NCI-H69 (cell line): ENCODE measurements around the gene SRPK1.
"Not testable (repeated sequence)": the region's sequence is repeated elsewhere in the genome, so short reads cannot be mapped to it uniquely, and the experiment has no call there.

Experiments used
- DNase-seq: peaks from one replicate; lab custom pipeline; 2025; lab: John Stamatoyannopoulos, UW

SRPK1 gene

DNA sequence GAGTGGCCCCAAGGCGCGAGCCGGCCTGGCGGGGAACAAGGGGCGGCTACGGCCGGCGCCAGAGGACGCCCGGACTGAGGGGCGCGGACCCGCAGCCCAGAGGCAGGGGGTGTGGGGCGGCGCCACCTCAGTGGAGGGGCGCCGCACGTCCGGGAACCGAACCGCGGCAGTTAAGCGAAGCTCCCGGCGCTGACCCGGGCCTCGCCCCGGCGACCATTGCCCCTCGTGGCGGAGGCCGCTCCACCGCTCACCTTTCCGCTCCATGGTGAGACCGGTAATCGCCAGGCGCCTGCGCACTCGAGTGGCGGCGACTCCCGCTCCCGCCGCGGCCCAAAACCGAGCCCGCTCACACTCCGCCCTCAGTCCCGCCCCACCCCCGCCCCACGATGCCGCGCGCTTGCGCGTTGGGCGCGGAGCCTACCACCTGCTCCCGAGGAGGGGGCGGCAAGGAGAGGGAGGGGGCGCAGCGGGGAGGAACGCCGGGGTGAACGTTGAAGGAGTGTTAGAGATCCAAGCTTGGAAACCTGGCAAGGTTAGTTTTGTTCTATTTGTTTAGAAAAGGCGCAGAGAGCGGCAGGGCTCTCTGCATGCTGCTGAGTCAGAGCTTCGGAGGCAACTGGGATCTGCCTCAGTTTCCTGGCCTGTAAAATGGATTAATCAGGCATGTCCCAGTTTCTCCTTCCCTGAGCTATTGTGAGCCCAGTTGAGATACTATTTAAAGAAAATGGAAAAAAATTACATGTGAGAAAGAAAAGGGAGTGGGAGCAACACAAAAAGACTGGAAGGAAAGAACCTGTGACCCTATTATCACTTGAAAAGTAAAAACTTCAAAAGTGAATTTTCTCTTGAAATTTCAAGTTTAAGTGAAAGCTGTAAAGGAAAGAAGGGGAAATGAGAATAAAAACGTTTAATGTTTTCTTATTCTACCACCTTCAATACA lies at the start of gene SRPK1:
Gene SRPK1, minus strand, starts transcription at position 306 of the 940 bp plus-strand sequence. Its CDS starts 42 bp downstream, at position 264.
- peak; percentile 98 for DNase-seq

DNA sequence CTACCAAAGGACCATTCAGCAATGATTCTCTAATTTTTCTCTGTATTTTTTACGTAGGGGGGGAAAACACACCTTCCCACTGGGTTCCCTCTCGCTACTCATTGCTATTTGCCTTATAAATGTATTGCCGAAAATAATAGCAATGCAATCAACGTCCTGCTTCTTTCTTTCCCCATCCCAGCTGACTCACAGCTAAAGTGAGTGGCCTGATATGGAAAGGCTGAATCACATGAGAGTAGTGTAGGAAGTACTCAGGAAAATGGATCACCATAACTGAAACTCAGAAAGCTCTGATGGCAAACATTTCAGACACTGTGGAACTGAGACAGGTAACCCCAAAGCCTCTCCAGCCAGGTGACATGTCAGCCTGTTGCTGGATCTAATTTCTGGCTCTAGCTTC lies 49.3 kb upstream of the SRPK1 start:
- DNase-seq: no peak

DNA sequence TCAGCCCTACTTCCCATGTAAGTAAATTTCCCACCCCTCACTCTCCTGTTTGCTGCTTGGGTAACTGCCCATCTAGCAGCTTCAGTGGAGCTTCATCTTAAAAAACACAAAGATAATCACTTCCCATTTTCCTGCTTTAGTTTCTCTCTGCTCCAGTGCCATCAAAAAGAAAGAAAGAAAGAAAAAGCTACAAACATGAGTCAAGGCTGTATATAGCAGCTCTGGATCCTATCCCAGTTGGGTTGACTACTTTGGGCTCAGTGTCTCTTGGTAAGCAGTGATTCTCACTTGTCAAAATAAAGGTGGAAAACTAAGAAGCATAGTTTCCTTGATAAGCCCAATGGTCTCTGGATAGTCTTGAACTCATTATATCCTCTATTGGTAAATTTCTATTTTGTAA lies 48.7 kb upstream of the SRPK1 start:
- no peak for DNase-seq

DNA sequence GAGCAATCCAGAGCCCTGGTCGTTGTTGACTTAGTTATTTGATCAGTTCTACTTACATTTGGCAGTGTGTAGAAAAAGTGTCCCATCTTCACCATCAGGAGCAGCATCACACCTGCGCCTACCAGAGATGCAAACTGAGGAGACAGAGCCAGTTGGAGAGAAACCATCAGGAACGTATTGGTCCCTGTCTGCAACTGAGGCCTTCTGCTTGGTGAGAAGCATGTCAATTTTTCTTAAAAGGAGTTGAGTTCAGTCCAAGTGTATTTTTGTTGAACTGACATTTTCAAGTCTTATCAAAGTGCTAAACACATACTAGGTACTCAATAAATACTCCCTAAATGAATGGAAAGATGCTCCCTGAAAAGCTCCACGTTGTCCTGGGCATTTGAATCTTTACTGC lies 47.9 kb upstream of the SRPK1 start:
- no peak for DNase-seq

DNA sequence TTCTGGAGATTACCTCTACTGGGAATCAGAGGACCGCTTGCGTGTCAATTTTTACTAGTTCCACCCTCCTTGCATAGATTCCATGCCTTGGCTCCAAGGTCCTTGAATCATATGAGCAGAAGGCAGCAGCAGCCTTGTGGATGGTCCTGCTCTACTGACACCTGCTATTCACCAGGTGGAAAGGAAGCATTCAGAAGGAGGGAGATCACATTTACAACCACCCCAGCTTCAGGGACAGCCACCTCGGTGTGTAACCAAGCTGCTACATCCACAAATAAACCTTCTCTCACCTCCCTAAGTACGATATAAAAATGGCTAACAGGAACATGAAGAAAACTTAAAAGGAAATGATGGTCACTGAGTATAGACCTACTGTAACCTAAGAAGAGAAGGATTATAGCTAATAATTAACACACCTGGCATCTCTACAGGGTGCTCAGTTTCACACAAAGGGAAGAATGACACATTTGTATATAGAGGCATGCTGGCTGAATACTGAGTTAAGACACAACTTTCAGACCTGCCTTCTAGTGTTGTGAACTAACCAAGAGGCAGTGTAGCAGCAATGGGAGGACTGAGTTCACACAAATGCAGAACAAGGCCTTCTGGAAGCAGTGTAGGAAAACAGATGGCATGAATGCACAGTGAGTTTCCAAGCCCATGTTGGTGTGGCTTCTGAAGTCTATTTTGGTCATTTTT lies 46.3 kb upstream of the SRPK1 start:
- DNase-seq: peak; percentile 96

DNA sequence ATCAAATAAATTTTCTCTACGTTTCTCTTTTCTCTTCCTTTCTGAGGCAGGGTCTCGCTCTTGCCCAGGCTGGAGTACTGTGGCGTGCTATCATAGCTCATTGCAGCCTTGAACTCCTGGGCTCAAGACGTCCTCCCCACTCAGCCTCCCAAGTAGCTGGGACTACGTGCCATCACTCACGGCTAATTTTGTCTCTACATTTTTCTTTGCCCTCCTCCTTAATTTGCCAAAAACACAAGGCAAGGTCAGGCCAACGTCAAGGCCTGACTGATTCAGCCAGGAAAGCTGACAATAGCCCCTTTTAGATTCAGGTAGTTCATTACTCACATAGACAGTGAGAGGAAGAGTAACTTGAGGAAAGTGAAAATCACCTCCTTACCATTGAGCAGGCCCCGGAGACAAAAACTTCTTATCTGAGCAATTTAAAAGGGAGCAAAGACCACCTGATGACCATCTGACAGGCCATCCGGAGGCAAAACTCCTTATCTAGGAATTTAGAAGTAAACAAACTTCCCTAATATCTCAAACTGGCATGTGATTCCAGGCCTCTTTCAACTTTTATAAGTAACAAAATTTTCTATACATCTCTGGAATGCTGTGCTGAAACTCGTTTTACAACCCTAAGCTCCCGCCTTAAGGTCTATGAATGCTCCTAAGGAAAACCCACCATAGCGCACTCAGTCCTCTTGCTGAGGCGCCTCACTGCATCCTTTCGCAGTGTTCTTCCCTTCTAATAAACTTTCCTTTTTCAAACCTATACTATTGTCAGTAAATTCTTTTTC lies 42.1 kb upstream of the SRPK1 start:
- DNase-seq: no peak

DNA sequence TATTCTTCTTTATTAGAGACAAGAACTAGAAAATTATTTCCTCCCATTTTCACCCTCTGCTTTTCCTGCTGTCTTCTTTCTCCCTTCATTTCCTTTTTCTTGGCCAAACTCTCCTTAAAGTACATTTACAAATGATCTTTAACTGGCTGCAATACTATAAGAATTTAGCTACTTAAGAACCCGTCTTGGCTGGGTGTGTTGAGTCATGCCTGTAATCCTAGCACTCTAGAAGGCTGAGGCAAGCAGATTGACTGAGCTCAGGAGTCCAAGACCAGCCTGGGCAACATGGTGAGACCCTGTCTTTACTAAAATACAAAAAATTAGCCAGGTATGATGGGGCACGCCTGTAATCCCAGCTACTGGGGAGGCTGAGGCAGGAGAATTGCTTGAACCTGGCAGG lies 39.3 kb upstream of the SRPK1 start:
- no peak for DNase-seq

DNA sequence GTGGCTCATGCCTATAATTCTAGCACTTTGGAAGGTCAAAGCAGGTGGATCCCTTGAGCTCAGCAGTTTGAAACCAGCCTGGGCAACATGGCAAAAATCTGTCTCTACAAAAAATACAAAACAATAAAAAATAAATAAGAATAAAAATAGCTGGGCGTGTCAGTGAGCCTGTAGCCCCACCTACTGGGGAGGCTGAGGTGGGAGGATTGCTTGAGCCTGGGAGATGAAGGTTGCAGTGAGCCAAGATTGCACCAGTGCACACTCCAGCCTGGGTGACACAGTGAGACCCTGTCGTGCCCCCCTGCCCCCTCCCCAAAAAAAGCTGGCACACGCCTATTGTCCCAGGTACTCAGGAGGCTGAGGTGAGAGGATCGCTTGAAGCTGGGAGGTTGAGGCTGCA lies 35.1 kb upstream of the SRPK1 start:
- no peak for DNase-seq

DNA sequence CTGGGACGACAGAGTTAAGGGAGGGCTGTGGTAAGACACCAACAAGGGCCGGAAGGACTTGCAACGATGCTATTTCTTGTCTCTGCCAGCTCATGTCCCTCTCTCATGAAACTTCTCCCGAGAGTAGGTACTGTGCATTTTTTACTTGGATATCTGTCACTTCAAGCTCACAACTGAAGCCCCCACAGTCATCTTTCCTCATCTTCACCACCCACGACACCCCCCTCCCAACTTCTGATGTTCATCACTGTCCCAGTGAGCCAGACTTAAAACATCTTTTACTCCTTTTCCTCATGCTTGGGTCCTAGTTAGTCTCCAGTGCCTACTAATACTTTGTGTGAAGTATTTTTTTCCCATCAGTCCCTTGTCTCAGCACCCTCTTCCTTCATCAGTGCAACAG lies 34.6 kb upstream of the SRPK1 start:
- DNase-seq: no peak

DNA sequence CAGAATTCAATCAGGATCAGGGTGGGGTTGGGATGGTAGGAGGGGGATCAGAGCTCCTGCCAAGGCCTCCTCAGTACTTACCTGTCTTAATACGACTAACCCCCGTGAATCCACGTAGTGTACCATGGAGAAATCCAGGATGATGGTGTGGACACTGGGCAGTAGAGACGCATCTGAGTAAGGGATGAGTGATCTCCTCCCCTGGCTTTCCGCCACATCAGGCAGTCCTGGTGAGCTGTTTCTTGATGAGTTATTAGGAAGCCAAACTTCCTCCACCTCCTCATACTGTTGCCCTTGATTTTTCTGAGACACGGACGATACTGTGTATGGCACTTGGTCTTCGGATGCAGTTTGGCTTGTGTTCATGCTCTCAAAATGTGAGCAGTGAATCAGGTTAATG lies 34.2 kb upstream of the SRPK1 start:
- no peak for DNase-seq

DNA sequence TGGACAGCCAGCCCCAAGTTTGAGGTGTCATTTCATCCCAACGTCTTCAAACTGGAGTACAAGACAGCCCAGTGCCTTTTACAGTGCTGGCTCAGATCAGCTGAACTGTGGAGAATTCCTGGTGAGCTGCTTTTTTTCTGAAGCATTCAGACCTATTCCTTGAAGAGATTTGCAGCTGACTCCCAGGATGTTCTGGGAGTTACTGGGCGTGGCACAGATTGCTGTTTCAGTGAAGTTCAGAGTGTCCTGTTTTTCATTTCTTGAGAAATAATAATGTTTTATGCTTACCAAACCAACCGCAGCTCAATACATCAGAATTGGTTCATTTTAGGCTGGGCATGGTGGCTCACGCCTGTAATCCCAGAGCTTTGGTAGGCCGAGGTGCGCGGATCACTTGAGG lies 33.4 kb upstream of the SRPK1 start:
- DNase-seq: no peak

DNA sequence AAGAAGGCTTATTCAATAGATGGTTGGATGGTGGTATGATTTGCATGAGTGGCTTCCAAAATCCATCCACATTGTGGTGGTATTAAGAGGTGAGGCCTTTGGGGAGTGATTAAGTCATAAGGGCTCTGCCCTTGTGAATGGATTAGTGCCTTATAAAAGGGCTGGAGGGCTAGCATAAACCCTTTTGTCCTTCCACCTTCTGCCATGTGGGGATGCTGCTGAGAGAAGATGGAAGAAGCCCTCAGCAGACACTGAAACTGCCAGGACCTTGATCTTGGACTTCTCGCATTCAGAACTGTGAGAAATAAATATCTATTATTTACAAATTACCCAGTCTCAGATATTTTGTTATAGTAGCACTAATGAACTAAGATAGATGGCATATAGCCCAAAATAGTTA lies 27.8 kb upstream of the SRPK1 start:
- DNase-seq: peak; percentile 74

DNA sequence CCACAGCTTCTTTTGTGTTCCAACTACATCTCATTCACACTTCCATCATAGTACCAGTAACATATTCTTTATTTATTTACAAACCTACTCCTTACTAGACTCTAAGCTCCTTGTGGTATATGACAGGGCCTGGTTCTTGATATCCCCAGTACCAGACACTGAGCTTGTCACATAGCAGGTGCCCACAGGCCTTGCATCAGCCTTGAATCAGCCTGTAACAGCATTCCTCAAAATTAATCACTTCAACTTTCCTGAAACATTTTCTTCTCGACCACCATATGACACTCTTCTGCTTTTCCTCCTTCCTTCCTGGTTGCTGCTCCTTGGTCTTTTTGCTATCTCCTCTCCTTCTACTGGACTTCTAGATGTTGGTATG lies 24.7 kb upstream of the SRPK1 start:
- no peak for DNase-seq

DNA sequence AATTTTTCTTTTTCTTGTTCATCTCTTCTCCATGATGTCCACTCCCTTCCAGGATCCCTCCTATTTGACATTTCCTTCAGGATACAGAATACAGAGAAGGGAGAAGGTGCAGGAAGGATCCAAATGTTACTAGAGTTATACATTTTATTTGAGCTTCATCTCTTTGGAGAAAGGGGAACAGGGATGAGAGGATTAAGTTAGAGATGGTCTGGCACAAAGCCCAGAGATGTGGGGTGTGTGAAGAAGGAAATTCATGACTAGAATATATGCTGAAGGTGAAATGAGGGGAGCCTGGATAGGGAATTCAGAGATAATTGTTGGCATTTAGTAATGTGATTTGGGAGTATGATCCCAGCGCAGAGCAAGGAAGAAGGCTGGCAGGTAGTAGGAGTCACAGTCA lies 22.5 kb upstream of the SRPK1 start:
- DNase-seq: no peak

DNA sequence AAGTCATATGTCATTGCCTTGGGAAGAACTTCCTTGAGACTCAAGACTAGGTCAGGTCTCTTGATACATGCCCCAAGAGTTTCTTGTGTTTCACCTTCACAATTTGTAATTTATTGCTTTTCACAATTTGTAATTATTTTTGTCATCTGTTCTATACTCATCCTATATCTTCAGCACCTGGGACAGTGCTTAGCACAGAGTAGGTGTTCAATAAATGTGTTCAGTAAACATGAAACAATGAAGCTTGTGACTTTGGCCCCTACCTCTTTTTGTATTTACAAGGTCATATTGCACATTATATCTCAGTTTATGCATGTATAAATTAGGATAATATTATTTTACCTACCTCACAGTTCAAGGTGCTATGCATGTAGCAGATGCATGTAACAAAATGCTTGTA lies 21.5 kb upstream of the SRPK1 start:
- no peak for DNase-seq

DNA sequence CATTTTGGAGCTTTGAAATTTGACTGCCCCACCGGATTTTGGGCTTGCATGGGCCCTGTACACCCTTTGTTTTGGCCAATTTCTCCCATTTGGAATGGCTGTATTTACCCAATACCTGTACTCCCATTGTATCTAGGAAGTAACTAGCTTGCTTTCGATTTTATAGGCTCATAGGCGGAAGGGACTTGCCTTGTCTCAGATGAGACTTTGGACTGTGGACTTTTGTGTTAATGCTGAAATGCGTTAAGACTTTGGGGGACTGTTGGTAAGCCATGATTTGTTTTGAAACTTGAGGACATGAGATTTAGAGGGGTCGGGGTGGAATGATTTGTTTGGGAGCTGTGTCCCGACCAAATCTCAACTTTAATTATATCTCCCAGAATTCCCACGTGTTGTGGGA lies 20.3 kb upstream of the SRPK1 start:
- not testable (repeated sequence) for DNase-seq

DNA sequence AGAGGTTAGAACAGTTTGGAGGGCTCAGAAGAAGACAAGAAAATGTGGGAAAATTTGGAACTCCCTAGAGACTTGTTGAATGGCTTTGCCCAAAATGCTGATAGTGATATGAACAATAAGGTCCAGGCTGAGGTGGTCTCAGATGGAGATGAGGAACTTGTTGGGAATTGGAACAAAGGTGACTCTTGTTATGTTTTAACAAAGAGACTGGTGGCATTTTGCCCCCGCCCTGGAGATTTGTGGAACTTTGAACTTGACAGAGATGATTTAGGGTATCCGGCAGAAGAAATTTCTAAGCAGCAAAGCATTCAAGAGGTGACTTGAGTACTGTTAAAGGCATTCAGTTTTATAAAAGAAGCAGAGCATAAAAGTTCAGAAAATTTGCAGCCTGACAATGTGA lies 19.1 kb upstream of the SRPK1 start:
- not testable (repeated sequence) for DNase-seq

DNA sequence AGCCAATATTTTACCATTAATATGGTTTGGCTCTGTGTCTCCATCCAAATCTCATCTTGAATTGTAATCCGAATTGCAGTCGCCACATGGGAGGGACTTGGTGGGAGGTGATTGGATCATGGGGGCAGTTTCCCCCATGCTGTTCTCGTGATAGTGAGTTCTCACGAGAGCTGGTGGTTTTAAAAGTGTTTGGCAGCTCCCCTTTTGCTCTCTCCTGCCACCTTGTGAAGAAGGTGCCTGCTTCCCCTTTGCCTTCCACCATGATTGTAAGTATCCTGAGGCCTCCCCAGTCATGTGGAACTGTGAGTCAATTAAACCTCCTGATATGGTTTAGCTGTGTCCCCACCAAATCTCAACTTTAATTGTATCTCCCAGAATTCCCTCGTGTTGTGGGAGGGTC lies 18.4 kb upstream of the SRPK1 start:
- not testable (repeated sequence) for DNase-seq

DNA sequence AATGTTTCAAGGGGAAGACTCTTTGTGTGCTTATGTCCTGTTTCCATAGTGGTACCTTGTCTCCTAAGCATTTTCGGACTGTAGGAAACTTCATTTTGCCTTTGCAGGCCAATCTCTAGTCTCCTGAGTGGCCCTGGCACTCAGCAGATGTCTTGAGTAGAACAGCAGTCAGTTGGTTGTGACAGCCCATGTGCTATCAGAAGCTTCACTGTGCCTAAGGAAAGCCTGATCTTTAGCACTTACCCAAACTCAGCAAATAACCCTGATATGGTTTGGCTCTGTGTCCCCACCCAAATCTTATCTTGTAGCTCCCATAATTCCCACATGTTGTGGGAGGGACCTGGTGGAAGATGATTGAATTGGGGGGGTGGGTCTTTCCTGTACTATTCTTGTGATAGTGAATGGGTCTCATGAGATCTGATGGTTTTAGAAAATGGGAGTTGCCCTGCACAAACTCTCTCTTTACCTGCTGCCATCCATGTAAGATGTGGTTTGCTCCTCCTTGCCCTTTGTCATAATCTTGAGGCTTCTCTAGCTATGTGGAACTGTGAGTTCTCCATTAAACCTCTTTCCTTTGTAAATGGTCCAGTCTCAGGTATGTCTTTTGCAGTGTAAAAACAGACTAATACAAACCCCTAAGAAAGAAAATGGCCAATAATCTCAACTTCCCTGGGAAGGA lies 15.9 kb upstream of the SRPK1 start:
- DNase-seq: no peak

DNA sequence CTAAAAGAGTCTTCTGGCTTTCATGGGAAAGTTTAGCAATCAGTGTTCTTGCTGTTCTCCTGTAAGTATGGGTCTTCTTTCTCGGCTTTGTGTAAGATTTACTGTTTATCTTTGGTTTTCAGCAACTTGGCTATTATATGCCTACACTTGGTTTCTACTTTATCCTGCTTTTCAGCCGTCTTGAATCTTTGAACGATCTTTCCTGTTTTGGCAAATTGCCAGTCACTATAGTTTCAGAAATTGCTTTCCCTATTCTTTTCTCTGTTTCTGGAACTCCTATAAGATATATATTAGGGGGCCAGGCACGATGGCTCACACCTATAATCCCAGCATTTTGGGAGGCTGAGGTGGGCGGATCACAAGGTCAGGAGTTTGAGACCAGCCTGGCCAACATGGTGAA lies 14.6 kb upstream of the SRPK1 start:
- DNase-seq: no peak

DNA sequence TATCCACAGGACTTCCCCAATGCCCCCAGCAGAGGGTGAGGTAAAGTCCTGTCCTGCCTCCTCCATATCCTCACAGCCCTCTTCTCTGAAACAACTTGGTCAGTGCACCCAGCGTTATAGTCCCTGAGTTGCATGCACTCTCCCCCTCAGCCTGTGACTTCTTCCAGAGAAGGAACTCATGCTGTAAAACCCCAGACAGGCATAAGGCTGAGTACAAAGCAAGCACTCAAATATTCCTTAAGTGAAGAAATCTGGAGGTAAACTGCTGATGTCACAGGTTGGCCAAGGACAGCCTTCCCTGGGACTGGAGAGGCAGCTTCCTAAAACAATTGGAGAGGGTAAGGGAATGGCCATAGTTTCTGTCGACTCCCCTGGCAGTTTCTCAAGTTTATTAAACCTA lies 12.9 kb upstream of the SRPK1 start:
- no peak for DNase-seq

DNA sequence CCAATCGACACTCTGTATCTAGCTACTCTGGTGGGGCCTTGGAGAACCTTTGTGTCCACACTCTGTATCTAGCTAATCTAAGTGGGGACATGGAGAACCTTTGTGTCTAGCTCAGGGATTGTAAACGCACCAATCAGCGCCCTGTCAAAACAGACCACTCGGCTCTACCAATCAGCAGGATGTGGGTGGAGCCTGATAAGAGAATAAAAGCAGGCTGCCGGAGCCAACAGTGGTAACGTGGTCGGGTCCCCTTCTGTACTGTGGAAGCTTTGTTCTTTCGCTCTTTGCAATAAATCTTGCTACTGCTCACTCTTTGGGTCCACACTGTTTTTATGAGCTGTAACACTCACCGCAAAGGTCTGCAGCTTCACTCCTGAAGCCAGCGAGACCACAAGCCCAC lies 11.0 kb upstream of the SRPK1 start:
- not testable (repeated sequence) for DNase-seq
